Esophagus muscularis mucosa (tissue), 3 donors: ENCODE results near the gene BRD2.

Experiments
- CTCF ChIP-seq, 3 experiments: fragments of 200-600 bp in 2 of 3; fragments of 450-650 bp in 1 of 3; sonication (generic) in 2 of 3; IDR thresholded peaks; one replicate each; pipeline ENCODE4 v1.5.1; 2017 to 2019; ENCODE audit warnings: antibody characterized with exemption in 3 of 3, mild to moderate bottlenecking in 2 of 3, moderate library complexity in 1 of 3
- POLR2A ChIP-seq: fragments of 450-650 bp; IDR thresholded peaks from one replicate; pipeline ENCODE4 v1.6.1; 2017; ENCODE audit warnings: antibody characterized with exemption, moderate library complexity, mild to moderate bottlenecking, low read depth

GRCh38 chr6:32982084-32982701 is 13.8 kb downstream of the BRD2 start:
- no peak for TF ChIP-seq POLR2A
- no peak for TF ChIP-seq CTCF (IDR thresholded peaks at IDR 0.05)
